GM19452 (cell line): ENCODE measurements around the gene CSNK1A1.
"Not testable (repeated sequence)": the region's sequence is repeated elsewhere in the genome, so short reads cannot be mapped to it uniquely, and the experiment has no call there.

Source experiments
- ATAC-seq: cut with Tn5 transposase; IDR thresholded peaks from one replicate; pipeline ENCODE4 v1.9.1; 2021; ENCODE audit not compliant: unreplicated experiment

The CSNK1A1 gene

DNA sequence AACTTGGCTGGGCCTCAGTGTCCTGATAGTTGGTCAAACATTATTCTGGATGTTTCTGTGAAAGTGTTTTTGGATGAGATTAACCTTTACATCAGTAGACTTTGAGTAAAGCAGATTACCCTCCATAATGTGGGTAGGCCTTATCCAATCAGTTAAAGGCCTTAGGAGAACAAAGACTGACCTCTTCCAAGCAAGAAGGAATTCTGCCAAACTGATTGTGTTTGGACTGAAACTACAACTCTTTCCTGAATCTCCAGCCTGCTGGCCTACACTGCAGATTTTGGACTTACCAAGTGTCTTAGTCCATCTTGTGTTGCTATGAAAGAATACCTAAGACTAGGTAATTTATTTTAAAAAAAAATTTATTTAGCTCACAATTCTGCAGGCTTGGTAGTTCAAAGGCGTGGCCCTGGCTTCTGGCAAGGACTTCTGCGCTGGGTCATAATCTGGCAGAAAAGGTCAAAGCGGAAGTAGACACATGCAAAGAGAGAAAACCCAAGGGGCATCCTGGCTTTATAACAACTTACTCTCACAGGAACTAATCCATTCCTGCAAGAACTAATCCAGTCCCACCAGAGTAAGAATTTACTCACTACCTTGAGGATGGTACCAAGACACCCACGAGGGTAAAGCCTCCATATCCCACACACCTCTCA, 21.5 kb upstream of the CSNK1A1 start:
- ATAC-seq, result no peak

DNA sequence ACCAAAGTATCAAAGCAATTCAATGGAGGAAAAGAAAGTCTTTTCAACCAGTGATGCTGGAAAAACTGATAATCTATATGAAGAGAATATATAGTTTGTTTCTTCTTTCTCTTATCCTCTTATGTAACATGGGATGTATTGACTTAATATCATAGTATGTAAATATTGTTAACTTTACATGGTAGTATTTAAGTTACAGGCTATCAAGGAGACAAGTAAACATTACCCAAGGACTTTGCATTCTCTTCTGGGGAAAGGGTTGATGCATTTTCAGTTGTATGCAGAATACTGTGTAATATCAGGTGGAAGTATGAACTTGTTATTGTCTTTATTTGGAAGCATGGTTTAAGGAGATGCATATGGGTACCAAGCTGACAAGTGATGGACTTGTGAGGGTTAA, 20.9 kb upstream of the CSNK1A1 start:
- no peak for ATAC-seq

DNA sequence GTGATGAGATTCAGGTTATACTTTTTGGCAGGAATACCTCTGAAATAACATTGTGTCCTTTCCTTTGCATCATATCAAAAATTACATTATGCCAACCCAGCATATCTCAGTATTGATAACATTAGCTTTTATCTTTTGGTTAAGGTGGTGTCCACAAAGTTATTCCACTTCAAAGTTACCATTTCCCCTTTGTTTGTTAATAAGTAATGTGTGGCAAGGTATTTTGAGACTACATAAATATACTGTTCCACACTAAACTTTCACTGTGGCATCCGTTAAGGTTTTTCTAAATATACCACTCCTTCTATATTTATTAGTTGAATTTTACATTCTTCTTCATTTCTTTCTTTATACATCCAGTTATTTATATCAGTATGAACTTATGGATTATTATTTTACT, 16.0 kb upstream of the CSNK1A1 start:
- no peak for ATAC-seq

DNA sequence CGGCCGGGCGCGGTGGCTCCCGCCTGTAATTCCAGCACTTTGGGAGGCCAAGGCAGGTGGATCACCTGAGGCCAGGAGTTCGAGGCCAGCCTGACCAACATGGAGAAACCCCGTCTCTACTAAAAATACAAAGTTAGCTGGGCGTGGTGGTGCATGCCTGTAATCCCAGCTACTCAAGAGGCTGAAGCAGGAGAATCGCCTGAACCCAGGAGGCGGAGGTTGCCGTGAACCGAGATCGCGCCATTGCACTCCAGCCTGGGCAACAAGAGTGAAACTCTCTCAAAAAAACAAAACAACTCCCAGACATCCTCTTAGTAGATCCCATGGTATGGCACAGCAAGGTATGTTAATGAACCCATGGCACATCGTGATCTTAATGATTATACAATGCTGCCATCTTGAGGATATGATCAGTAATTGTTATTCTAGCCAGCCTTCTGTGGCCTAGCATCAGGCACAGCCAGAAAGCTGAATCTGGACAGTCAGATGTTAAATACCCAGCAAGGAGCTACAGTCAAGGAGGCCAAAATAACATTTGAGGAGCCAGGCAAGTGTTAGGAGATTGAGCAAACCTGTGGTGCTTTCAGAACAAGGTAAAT, 13.4 kb upstream of the CSNK1A1 start:
- ATAC-seq, result peak; percentile 89

DNA sequence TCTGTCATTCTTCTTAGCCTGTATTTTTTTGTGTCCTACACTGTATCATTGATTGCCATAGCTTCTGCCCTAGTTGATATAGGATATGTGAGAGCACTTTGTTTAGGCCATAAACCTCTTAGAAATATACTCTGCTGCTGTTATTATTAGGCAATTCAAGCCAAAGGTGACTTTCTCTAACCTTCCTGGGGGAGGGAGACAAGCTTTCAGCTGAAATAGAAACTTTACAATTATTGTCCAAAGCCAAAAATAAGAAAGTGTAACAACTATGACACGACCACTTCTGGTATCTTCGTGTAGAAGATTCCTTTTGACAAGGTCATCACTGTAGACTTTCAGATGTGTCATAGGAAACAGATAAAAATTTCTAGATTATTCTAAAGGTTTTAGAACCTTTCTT, 12.2 kb upstream of the CSNK1A1 start:
- ATAC-seq, result no peak

DNA sequence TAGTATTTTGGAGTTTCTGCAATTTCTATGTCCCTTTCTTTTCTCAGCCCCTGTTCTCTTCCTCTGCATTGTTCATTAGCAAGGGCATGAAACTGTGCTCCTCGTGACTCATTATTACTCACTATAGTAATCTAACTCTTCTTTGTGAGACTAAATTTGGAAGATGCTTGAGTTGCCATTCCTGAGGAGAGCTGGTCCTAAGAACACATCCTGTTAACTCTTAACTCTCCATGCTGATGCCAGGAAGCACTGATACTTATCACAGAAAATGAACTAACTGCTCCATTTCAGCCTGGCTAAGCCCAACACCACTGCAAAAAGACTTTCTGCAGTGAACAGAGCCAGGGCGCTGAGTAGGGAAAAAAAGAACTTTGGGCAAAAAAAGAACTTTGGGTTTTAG, 10.6 kb upstream of the CSNK1A1 start:
- no peak for ATAC-seq

DNA sequence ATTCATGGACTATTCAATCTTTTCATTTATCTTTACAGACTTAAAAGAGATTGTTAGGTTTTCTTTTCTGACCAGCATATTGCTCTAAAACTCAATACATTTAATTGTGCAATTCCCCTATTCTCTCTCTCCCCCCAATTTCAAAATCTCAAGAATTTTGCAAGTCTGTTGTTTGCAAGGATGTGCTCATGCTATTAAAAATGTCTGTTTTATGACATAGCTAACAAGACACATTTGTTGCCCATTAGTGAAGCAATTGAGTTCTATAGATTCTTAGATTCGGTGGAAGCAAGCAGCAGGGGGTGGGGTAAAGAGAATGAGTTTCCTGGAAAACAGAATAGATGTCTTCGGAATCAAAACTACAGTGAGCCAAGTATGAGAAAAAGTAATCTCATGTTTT, 8.5 kb upstream of the CSNK1A1 start:
- no peak for ATAC-seq

DNA sequence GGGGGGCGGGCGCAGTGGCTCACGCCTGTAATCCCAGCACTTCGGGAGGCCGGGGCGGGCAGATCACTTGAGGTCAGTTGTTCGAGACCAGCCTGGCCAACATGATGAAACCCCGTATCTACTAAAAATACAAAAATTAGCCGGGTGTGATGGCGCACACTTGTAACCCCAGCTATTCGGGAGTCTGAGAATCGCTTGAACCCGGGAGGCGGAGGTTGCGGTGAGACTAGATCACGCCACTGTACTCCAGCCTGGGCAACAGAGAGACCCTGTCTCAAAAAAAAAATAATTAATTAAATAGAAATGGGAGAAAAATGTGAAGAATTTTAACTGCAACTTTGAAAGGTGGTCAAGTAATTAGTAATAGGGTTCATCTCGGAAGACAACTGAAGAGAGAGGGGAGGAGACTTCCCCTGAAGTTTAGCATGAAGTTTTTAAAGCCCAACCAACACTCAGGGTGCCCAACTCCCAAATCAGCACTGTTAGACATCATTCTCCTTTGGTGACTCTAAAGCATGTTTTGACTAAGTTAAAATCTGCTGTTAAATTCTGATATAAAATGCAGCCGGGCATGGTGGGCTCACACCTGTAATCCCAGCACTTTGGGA, 1.4 kb upstream of the CSNK1A1 start:
- ATAC-seq, result no peak

DNA sequence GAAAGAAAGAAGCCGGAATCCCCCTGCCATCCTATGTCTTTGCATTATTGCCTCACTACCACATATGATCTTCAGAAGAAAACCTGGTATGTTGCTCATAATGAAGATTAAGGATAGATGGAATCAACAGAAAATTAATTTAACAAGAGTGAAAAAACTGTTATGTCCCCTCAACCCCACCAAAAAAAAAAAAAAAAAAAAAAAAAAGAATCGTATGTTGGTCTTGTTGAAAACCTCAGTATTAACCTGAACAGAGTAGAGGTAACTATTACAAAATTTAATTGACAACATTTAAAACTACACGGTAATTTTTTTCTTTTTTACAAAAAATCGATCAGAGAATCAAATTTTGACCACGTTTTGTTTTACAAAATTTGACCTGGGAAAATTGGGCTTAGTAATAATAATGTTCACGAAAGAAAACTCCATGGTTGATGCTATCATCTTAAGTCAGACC, 827 bp upstream of the CSNK1A1 start:
- no peak for ATAC-seq

DNA sequence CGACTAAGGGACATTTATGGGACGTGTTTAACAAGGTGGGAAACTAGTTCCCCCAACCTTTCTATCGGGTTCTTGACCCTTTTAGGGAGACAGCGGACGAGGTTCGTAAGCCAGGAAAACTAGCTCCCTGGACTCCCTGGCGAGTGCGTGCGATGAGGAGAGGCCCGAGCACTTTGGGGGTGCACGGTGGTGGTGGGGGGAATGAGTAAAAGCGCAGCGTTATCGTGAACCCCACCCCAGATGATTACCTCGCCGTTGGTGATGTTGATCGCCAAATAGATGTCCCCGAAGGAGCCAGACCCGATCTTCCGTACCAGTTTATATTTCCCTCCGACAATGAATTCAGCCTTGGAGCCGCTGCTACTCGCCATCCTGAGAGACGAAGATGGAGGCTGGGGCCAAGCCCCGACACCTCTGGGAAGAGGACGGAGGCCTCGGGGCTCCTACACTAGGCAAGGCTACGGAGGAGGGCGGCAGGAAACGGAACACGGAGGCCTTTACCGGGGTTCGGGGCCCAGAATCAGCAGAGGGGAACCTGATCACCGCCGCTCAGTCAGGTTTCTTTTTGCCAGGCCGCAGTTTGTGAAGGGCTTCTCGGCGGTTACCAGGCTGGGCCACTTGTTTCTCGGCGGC, 529 bp downstream of the CSNK1A1 start:
- ATAC-seq, result peak; percentile 0

DNA sequence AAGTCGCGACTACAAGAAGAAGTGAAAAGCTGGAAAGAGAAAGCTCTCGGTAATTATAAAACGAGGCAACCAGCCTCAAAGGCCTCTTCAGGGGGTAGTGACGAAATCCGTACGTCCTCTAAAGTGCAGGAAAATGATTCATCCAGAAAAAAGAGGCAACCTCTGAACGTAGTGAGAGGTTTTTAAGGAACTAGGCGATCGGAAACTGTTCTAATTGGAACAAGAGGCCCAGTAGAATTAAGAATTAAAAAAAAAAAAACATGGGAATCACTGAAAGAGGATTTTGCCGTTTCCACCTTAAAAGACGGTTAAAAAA, 1.0 kb downstream of the CSNK1A1 start:
- no peak for ATAC-seq

DNA sequence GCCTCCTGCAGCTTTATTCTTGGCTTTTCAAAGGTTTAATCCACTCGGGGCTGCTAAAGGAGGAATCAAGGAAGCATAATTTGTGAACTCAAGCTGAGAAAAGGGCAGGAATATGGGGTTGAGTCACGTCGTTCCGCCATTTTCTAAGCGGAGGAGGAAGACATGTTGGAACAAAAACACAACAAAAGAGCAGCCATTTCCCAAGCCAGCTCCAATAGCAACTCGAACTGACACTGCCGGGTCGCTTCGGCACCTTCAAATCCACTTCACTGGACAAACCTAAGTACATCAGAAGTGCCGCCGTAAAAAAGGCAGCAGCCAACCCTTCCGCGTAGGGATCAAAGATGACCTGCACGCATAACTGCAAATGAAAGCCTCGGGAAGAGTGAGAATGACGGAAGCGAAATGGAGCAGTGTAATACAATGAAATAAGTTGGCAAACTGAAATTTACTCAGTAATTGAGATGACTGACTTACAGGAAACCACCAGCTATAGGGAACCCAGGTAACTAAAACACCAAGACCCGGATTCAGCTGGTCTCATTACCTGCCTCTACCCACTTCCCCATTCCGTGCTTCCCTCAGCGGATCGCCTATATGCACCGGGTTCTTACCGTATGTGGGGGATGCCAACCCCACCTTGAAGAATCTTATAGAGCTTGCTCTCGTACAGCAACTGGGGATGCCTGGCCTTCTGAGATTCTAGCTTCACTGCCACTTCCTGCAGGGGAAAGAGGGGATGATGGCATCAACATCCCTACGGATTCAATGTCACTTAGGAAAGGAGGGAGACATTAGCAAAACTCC, 1.6 kb downstream of the CSNK1A1 start:
- no peak for ATAC-seq

DNA sequence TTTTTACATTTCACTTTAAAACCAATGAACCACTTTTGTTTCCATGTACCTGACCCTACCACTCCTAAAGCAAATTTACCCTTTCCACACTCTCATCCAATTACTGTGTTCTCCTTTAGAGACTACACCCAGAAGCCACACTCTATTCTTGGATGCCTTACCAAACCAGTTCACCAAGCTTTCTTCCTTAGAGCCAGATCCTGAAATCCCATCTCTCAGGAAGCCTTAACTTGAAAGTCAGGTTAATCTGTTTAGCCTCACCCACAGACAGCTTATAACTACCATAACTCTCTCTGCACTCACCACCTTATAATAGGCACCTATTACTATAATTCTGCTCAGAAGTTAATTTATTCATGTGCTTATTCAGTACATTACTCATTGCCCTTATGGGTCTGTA, 4.3 kb downstream of the CSNK1A1 start:
- no peak for ATAC-seq

DNA sequence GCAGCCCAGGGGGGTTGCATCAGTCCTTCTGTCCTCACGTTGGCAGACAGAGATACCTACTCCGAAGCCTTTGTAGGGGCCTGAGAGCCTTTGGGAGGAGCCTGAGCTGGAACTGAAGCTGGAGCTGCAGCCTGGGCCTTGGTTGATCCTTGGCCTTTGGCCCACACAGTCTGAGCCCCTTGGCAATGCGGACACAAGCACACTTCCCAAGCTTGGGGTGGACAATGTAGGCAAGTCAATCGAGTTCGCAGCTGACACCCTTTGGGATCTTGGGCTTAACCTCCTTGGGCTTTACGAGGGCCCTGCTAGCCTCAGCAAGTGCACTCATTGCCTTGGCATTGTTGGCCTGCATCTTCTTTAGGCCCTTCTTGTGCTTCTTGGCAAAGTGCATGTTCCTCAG, 5.9 kb downstream of the CSNK1A1 start:
- no peak for ATAC-seq

DNA sequence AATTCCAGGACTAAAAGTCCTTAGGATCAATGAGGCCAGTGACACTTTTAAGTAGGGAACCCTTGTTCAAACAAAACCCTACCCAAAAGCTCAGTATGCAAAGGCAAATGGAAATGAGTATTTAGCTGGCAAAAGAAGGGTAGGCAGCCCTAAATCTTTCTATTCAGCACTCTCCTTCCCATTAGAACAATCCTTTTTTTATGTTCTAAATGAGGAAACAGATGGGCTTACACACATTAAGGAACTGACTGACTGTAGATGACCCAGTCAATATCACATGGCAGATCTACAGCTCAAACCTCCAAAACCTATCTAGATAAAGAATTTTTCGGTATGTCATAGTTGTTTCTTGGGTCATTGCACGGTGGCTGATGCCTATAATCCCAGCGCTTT, 7.2 kb downstream of the CSNK1A1 start:
- ATAC-seq, result no peak

DNA sequence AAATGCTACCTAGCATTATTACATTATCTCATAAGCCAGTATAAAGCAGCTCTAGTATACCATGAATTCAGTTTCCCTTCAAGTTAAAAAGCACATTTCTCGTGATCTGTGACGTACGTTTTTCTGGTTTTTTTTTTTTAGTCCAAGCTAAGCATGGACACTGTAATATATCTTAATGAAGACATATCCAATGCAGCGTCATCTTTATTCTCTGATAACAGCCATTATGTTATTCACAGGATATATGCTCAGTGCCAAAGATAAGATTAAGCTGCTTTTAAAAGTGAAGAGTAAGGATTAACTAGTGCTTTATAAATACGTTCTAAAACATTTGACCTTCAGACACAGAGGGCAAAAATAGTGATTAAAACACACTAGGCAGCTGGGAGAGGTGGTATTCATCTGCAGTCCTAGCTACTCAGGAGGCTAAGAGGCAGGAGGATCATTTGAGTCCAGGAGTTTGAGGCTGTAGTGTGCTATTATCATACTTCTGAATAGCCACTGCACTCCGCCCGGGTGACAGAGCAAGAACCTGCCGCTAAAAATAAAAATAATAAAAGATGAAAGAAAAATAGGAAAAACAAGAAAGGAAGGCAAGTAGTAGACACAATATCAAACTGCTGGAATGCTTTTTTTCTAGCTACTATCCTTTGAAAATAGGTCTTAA, 7.7 kb downstream of the CSNK1A1 start:
- ATAC-seq, result no peak

DNA sequence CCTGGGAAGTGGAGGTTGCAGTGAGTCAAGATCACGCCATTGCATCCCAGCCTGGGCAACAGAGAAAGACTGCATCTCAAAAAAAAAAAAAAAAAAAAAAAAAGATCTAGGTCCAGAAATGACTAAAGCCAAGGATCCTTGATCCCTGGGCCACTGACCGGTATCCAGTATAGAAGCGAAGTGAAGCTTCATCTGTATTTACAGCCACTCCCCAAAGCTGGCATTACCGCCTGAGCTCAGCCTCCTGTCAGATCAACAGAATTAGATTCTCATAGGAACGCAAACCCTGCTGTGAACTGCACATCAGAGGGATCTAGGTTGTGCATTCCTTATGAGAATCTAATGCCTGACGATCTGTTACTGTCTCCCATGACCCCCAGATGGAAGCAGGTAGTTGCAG, 9.3 kb downstream of the CSNK1A1 start:
- ATAC-seq, result no peak

DNA sequence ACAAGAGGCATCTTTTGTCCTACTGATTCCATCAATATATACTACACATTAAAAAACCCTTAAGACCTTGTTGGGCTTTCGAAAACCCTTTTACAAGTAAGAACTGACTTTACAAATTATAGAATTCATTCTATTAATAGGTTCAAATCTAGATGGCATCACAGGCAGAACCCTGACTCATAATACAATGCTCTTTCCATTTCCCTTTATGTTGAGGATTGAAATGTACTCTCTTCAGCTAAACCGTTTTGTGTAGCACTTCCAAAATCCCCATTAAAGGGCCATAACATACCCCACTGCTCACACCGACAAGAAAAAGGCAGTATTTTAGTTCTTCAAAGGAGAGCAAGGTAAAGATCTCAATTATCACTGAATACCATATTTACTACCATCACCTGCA, 11.2 kb downstream of the CSNK1A1 start:
- ATAC-seq, result no peak

DNA sequence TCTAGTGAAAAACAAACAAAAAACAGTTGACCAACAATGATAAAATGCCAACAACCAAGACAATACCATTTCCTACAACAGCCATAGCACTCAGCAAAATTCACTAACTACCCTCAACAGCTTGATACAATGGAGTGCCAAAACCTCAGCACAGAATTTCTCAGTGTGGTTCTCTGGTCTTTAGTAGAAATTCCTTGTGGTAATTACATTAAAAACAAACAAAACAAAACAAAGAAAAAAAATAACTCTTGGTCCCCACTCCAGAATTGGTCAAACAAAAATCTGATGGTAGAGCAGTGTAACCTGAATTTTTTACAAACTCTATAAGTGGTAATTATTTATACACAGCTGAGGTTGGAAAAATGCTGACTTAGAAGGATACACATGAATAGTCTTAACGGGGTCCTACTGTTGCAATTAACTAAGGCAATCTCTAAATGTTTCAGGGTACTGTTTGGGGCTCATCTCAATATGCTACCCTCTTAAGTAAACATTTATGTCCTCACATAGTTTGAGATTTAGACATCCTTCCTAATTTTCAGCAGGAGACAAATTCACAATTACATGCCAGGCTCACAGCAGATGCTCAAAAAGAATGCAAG, 13.8 kb downstream of the CSNK1A1 start:
- no peak for ATAC-seq

DNA sequence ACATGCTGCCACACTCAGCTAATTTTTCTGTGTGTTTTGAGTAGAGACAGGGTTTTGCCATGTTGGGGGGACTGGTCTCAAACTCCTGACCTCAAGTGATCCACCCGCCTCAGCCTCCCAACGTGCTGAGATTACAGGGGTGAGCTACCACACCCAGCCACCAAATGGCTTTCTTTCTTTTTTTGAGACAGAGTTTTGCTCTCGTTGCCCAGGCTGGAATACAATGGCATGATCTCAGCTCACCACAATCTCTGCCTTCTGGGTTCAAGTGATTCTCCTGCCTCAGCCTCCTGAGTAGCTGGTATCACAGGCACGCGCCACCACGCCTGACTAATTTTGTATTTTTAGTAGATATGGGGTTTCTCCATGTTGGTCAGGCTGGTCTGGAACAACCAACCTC, 15.5 kb downstream of the CSNK1A1 start:
- not testable (repeated sequence) for ATAC-seq

DNA sequence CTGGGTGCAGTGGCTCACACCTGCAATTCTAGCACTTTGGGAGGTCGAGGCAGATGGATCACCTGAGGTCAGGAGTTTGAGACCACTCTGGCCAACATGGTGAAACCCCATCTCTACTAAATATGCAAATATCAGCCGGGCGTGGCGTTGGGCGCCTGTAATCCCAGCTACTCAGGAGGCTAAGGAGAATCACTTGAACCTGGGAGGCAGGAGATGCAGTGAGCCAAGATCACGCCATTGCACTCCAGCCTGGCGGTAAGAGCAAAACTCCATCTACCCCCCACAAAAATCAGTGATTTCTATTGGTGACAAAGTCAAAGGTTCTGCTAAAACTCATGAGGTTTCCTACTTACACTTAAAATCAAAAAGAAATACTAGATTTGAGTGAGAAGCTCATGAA, 18.8 kb downstream of the CSNK1A1 start:
- no peak for ATAC-seq
